ENCODE results near the gene NCOA7. TPM values are rescaled to one million over a fixed set of nuclear protein-coding genes. Genes with fewer than 3 reads are reported as not detected.
"Not testable (repeated sequence)": the region's sequence is repeated elsewhere in the genome, so short reads cannot be mapped to it uniquely, and the experiment has no call there.

The NCOA7 gene
- total RNA-seq, 4 donors from 2014 or later, result 18.1 to 31.4 (median 26.7) TPM

DNA sequence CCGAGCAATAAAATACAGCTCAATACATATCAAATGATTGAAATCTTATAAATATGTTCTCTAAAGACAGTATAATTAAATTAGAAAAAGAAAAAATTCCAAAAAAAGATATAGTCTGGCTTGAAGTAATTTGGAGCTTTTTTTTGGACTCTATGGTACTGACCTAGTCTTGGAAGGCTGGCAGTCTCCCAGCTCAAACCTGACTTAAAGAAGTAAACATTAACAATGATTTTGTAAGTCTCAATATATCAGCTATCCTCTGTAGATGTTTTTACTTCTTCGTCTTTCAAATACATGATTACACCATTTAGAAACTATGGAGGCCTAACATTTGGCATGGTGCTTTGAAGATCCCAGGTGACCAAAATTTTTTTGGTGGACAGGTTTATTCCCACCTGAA is 180.0 kb downstream of the NCOA7 start:
- Histone ChIP-seq H3K36me3 (peaks cover 0 to 42% of the 10 kb centered on the region in 2 donors), H3K9me3 (no peaks in the 10 kb centered on the region), H3K4me3 (no peak overlapping the region), H3K27ac (no peak overlapping the region), H3K27me3 (no peaks in the 10 kb centered on the region), H3K4me1 (no peaks in the 10 kb centered on the region)
- TF ChIP-seq POLR2A (IDR thresholded peaks at IDR 0.05), result no peak
- no peak for ATAC-seq
- 0 to 45% methylated on average over 1 to 2 of the region's 2 CpGs for WGBS, 2 donors (ENCODE audit: low coverage in 1 of 2)

- 83% methylated on average over 1 of the region's 1 CpG; no CpG with 5 or more reads in 1 of the 2 donors for WGBS, 2 donors (ENCODE audit: low coverage in 1 of 2)
- H3K36me3 ChIP-seq, result peaks cover 0 to 39% of the 10 kb centered on the region in 2 donors
- not testable (repeated sequence) for H3K9me3 ChIP-seq, H3K27ac ChIP-seq, H3K4me3 ChIP-seq, ATAC-seq, H3K4me1 ChIP-seq, H3K27me3 ChIP-seq
Observed at GRCh38 chr6:125972478-125972877, 181.7 kb downstream of the NCOA7 start.

- H3K27ac ChIP-seq, result peak overlapping the region in 1 of 4 donors; percentile 28
- peak; percentile 71 for ATAC-seq
- no peaks in the 10 kb centered on the region for H3K9me3 ChIP-seq
- 25 to 34% methylated on average over 5 of the region's 5 CpGs for WGBS, 2 donors (ENCODE audit: low coverage in 1 of 2)
- no peak overlapping the region for H3K4me3 ChIP-seq
- H3K4me1 ChIP-seq, result no peaks in the 10 kb centered on the region
- peaks cover 0 to 47% of the 10 kb centered on the region in 2 donors for H3K36me3 ChIP-seq
- TF ChIP-seq POLR2AphosphoS5 (IDR thresholded peaks at IDR 0.05), result no peak
- TF ChIP-seq, protein P1, sequence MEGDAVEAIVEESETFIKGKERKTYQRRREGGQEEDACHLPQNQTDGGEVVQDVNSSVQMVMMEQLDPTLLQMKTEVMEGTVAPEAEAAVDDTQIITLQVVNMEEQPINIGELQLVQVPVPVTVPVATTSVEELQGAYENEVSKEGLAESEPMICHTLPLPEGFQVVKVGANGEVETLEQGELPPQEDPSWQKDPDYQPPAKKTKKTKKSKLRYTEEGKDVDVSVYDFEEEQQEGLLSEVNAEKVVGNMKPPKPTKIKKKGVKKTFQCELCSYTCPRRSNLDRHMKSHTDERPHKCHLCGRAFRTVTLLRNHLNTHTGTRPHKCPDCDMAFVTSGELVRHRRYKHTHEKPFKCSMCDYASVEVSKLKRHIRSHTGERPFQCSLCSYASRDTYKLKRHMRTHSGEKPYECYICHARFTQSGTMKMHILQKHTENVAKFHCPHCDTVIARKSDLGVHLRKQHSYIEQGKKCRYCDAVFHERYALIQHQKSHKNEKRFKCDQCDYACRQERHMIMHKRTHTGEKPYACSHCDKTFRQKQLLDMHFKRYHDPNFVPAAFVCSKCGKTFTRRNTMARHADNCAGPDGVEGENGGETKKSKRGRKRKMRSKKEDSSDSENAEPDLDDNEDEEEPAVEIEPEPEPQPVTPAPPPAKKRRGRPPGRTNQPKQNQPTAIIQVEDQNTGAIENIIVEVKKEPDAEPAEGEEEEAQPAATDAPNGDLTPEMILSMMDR (IDR thresholded peaks at IDR 0.05), result peak; percentile 28 to 58 (median 52)
- TF ChIP-seq EP300 (IDR thresholded peaks at IDR 0.05), result no peak
- no peak for TF ChIP-seq POLR2A (IDR thresholded peaks at IDR 0.05)
- H3K27me3 ChIP-seq, result no peaks in the 10 kb centered on the region
Observed at GRCh38 chr6:125974214-125974866, 183.6 kb downstream of the NCOA7 start.

GRCh38 chr6:125979101-125979500 is 188.3 kb downstream of the NCOA7 start:
- Histone ChIP-seq H3K4me3 (no peak overlapping the region), H3K27me3 (no peaks in the 10 kb centered on the region), H3K9me3 (no peaks in the 10 kb centered on the region), H3K36me3 (peaks cover 0 to 47% of the 10 kb centered on the region in 2 donors), H3K4me1 (no peaks in the 10 kb centered on the region), H3K27ac (no peak overlapping the region)
- WGBS, 2 donors (ENCODE audit: low coverage in 1 of 2), result 91 to 96% methylated on average over 3 of the region's 3 CpGs
- TF ChIP-seq, protein P1 (IDR thresholded peaks at IDR 0.05), result no peak
- no peak for TF ChIP-seq EP300 (IDR thresholded peaks at IDR 0.05)
- no peak for TF ChIP-seq POLR2AphosphoS5 (IDR thresholded peaks at IDR 0.05)
- TF ChIP-seq POLR2A (IDR thresholded peaks at IDR 0.05), result no peak
- no peak for ATAC-seq

Small RNA genes within 50 kb of the gene (small RNA-seq; reads per million reads assigned to genes)
- 0 reads per million in 4 donors for gene RNA5SP216

Other genes with a start within 250 kb of the NCOA7 start
- gene HEY2, start 41.3 kb upstream of the NCOA7 start, total RNA-seq, result 1 to 10 TPM; 1.1 to 2.3 (median 2.1) TPM
- gene HINT3, start 165.8 kb downstream of the NCOA7 start, total RNA-seq, result 10 to 100 TPM; 31.0 to 54.8 (median 46.2) TPM
- gene TRMT11, start 195.6 kb downstream of the NCOA7 start, total RNA-seq, result 10 to 100 TPM; 13.3 to 49.7 (median 22.3) TPM